Measurements from ENCODE around the gene OR6V1. TPM values are rescaled to one million over a fixed set of nuclear protein-coding genes. Genes with fewer than 3 reads are reported as not detected.

Gene OR6V1
- total RNA-seq, 1 donor from 2014 or later, result not detected

DNA sequence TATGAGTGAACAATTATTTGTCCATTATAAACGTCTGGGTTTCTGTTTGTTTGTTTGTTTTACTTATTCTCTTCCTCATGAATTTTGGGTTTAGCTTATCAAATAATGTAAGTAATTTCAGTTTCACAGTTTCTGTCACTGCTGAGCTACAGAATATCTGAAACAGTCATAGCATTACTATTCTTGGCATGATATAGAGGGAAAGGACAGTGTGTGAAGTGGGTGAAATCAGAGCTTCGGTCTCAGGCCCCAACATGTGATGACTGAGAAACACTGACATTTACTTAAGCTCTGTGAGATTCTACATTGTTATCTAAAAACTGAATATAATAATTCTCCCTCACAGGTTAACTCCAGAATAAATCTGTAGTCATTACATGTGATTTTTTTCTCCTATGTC lies 8.8 kb upstream of the OR6V1 start:
- H3K27me3 ChIP-seq, result no peaks in the 10 kb centered on the region
- no peak overlapping the region for H3K27ac ChIP-seq
- no peaks in the 10 kb centered on the region for H3K36me3 ChIP-seq
- no peaks in the 10 kb centered on the region for H3K9me3 ChIP-seq
- DNase-seq (ENCODE audit: low spot score in 2 of 2), result no peak
- no peak overlapping the region for H3K4me3 ChIP-seq
- intact Hi-C loops (cut with DNase I), result no loop called here
- H3K4me1 ChIP-seq, result no peaks in the 10 kb centered on the region
- TF ChIP-seq, protein P1, sequence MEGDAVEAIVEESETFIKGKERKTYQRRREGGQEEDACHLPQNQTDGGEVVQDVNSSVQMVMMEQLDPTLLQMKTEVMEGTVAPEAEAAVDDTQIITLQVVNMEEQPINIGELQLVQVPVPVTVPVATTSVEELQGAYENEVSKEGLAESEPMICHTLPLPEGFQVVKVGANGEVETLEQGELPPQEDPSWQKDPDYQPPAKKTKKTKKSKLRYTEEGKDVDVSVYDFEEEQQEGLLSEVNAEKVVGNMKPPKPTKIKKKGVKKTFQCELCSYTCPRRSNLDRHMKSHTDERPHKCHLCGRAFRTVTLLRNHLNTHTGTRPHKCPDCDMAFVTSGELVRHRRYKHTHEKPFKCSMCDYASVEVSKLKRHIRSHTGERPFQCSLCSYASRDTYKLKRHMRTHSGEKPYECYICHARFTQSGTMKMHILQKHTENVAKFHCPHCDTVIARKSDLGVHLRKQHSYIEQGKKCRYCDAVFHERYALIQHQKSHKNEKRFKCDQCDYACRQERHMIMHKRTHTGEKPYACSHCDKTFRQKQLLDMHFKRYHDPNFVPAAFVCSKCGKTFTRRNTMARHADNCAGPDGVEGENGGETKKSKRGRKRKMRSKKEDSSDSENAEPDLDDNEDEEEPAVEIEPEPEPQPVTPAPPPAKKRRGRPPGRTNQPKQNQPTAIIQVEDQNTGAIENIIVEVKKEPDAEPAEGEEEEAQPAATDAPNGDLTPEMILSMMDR (IDR thresholded peaks at IDR 0.05), result no peak

DNA sequence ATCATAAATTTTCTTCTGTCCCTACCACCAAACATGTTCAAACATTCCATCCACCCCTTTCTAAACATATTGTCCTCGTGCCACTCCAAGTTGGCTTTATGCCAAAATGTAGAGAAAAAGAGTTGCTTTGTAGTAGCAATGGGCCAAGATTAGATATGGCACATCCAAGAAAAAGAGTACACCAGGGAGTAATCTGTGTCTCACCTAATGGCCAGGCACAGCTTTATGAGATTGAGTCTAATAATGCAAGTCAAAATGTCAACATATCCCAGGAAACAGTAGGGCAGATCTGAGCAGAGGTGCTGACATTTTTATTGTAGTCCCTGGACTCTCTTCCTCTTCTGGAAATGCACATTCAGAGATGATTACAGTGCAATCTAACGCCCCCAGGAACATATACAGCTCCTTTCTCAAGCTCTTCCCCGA lies 5.7 kb upstream of the OR6V1 start:
- H3K9me3 ChIP-seq, result no peaks in the 10 kb centered on the region
- no peaks in the 10 kb centered on the region for H3K36me3 ChIP-seq
- no peak overlapping the region for H3K27ac ChIP-seq
- H3K4me3 ChIP-seq, result no peak overlapping the region
- TF ChIP-seq, protein P1 (IDR thresholded peaks at IDR 0.05), result no peak
- intact Hi-C loops (cut with DNase I), result no loop called here
- no peaks in the 10 kb centered on the region for H3K27me3 ChIP-seq
- H3K4me1 ChIP-seq, result peaks cover 0 to 3% of the 10 kb centered on the region in 2 donors
- DNase-seq (ENCODE audit: low spot score in 2 of 2), result no peak

DNA sequence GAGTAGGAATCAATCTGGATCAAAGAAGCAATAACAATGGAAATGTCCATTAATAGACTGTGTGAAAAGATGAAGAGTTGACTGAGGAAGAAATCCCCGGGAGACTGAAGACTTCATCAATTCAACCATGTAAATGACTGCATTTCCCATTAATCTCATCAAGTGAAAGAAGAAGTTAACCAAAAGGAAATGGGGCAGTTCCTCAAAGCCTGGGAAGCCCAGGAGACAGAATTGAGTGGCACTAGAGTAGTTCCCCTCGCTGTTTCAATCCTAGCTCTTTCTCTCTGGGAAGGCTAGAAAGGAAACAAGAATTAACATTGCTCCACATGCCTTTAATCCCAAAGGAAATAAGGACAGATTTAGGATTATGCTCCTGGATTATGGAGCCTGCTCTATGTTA lies 4.8 kb upstream of the OR6V1 start:
- Histone ChIP-seq H3K9me3 (no peaks in the 10 kb centered on the region), H3K36me3 (no peaks in the 10 kb centered on the region), H3K27ac (no peak overlapping the region), H3K4me1 (peaks cover 0 to 3% of the 10 kb centered on the region in 2 donors), H3K27me3 (no peaks in the 10 kb centered on the region), H3K4me3 (no peak overlapping the region)
- intact Hi-C loops (cut with DNase I), result no loop called here
- DNase-seq (ENCODE audit: low spot score in 2 of 2), result no peak
- TF ChIP-seq, protein P1 (IDR thresholded peaks at IDR 0.05), result no peak

DNA sequence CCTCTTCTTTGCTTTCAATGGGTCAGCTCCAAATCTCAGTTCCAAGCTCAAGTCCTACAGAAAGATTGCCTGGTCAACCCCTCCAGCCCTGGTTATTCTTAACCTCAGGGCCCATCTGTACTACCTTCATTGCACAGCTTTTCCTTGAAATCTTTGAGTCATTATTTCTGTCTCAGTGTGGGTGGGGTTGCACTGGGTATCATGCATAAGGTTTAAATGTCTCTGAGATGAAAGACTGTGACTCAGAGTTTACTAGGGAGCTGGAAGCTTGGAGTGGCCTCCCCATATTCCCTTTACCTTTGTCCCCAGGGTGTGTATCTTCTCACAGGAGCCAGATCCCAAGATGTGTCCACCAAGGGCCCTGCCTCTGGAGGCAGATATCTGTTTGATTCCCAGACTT lies 3.3 kb upstream of the OR6V1 start:
- intact Hi-C loops (cut with DNase I), result no loop called here
- DNase-seq (ENCODE audit: low spot score in 2 of 2), result no peak
- H3K4me3 ChIP-seq, result no peak overlapping the region
- H3K27ac ChIP-seq, result no peak overlapping the region
- H3K27me3 ChIP-seq, result no peaks in the 10 kb centered on the region
- H3K36me3 ChIP-seq, result no peaks in the 10 kb centered on the region
- peaks cover 0 to 3% of the 10 kb centered on the region in 2 donors for H3K4me1 ChIP-seq
- TF ChIP-seq, protein P1 (IDR thresholded peaks at IDR 0.05), result no peak
- H3K9me3 ChIP-seq, result no peaks in the 10 kb centered on the region

DNA sequence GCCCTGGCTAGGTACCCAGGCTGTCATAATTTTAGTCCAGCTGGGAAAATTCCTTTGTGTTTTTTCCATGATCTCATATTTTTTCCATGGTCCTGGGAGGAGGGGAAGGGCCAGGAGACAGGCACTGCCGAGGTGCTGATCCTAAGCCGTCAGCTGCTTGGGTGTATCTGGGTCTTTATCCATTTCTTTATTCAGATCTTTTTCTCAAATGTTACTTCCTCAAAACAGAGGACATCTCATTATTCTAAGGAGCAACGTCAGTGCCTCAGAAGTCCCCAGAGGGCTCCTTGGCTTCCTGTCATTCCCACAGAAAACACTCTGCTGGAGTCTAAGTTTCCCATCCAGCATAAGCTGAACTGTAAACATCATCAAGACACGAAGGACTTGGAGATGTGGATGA lies 2.8 kb upstream of the OR6V1 start:
- H3K4me1 ChIP-seq, result peaks cover 0 to 3% of the 10 kb centered on the region in 2 donors
- peak overlapping the region in 1 of 2 donors; percentile 7 for H3K27ac ChIP-seq
- DNase-seq (ENCODE audit: low spot score in 2 of 2), result no peak
- intact Hi-C loops (cut with DNase I), result no loop called here
- H3K27me3 ChIP-seq, result no peaks in the 10 kb centered on the region
- H3K9me3 ChIP-seq, result no peaks in the 10 kb centered on the region
- no peak overlapping the region for H3K4me3 ChIP-seq
- TF ChIP-seq, protein P1 (IDR thresholded peaks at IDR 0.05), result no peak
- H3K36me3 ChIP-seq, result no peaks in the 10 kb centered on the region

DNA sequence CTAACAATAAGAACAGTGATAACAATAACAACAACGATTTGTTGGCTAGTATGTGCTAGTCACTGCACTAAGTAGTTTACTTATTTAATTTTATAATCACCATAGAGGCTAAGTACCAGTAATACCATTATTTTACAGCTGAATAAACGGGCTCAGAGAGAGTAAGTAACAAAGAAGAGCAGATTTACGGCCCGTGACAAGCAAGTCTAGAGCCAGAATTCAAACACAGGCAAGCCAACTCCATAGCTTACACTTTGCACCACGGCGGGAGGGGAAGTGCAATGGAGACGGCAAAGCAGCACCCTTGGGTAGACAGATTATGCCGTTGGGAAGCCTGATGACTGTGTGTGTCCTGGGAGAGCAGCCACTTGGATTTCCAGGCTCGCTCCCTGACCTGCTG lies 1.2 kb upstream of the OR6V1 start:
- intact Hi-C loops (cut with DNase I), result no loop called here
- H3K9me3 ChIP-seq, result no peaks in the 10 kb centered on the region
- TF ChIP-seq, protein P1 (IDR thresholded peaks at IDR 0.05), result no peak

More for the DNA sequence above, 1.2 kb upstream of the OR6V1 start:
- Histone ChIP-seq H3K27ac (no peak overlapping the region), H3K4me1 (peaks cover 0 to 3% of the 10 kb centered on the region in 2 donors), H3K36me3 (no peaks in the 10 kb centered on the region), H3K27me3 (no peaks in the 10 kb centered on the region), H3K4me3 (no peak overlapping the region)
- DNase-seq (ENCODE audit: low spot score in 2 of 2), result no peak
